HG02973 (cell line): ENCODE measurements around the gene ATP2A3.

Experiments
- ATAC-seq: cut with Tn5 transposase; IDR thresholded peaks from one replicate; pipeline ENCODE4 v1.9.1; 2021; ENCODE audit warnings: moderate library complexity; ENCODE audit not compliant: unreplicated experiment

ATP2A3 gene

DNA sequence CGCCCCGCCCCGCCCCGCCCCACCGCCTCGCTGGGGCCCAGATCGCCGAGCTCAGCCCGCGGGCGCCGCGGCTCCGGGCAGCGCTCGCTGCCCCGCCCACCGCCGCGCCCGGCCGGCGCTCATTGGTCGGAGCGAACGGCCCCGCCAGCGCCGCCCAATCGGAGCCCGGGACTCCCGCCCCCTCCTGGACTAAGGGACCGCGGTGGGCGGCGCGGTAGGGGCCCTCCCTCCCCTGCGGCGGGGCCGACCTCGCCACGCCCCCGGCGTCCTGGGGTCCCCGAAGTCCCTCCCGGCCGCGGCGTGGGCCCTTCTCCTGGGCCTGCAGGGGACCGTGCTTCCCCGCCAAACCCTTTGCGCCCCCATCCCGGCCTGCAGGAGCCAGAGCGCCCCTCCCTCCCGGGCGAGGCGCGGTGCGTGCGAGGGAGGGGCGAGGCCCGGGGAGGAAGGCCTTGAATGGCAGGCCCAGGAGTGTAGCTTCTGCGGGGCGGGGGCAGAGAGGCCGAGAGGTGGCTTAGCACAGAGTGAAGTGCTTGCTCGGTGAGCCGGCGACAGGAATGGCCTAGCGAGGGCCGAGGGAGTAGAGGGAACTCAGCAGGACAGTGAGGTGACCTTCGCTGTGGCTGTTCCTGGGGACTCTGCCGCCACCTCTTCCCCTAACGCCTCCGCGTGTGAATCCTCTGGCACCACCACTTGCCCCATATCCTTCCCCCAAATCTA is 71.1 kb downstream of the ATP2A3 start, which contains the start of gene CAMKK1:
Gene CAMKK1, minus strand, starts transcription at position 51 of the 717 bp plus-strand sequence. CDS start 7,366 bp downstream, outside the sequence.
- peak; percentile 79 for ATAC-seq

GRCh38 chr17:3892095-3892998 is 71.9 kb downstream of the ATP2A3 start:
- ATAC-seq, result peak; percentile 10

GRCh38 chr17:3891626-3892094 is 72.6 kb downstream of the ATP2A3 start:
- ATAC-seq, result no peak

GRCh38 chr17:3890878-3891219 is 73.4 kb downstream of the ATP2A3 start:
- ATAC-seq, result no peak

GRCh38 chr17:3890082-3890877 is 74.0 kb downstream of the ATP2A3 start:
- ATAC-seq, result no peak

DNA sequence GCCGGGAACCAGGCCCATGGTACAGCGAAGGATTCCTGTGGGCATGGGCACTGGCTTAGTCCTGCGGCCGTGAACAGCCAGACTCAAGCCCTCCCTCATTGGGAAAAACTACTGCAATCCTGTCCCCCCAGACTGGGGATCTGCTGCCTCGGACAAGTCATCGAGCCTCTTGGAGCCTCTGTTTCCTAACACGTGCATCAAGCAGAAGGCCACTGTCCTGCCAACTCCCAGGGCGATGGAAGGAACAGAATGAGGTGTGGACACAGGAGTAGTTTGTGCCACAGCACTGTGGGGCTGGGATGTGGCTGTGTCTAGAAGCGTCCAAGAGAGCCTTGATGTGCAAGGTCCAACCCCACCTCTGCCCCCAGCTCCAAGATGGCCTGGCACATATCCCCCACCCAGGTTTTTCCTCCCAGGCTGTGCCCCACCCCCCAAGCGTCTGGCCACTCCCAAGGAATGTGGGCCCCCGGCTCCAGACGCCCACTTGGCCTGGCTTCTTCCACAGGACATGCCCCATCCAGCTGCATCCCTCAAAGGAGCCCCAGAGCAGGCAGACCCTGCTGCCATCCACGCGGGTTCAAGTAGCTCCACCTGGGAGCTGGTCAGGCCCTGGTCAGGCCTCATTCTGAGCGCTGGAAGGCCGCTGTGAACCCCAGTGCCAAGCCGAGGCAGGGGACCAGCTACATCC is 74.8 kb downstream of the ATP2A3 start:
- ATAC-seq, result no peak

DNA sequence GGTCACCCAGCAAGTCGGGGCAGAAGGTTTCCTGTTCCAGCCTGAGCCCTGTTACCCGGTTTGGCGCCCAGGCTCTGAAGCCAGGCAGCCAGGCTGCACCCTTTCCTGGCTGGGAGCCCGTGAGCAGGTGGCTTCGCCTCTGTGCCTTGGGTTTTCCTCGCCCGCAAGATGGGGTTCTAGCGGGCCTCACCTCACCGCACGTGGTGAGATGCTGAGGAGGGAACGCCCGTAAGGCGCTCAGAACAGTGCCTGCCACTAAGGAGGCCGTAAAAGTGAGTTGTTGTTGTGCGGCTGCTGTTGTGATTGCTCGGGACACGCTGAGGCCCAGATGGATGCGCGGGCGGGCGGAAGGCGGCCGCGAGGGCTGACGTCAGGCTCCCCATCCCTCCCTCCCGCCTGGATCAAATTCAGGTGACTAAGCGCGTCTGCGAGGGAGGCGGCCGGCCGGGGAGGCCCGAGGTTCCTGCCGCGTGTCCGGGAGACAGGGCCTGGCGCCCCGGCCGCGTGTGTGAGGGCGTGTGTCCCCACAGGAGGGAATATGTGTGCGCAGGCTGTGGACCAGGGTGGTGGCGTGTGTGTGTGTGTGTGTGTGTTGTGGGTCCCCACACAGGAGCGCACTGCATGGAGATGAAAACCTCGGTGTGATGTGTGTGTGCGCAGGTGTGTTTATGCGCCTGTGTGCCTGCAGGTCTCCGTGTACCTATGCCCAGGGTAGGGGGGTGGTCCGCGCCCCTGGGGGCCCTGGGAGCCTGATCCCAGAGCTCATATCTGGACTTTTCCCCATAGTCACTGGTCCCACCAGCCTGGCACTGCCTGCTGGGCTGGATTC is 75.7 kb downstream of the ATP2A3 start:
- no peak for ATAC-seq

DNA sequence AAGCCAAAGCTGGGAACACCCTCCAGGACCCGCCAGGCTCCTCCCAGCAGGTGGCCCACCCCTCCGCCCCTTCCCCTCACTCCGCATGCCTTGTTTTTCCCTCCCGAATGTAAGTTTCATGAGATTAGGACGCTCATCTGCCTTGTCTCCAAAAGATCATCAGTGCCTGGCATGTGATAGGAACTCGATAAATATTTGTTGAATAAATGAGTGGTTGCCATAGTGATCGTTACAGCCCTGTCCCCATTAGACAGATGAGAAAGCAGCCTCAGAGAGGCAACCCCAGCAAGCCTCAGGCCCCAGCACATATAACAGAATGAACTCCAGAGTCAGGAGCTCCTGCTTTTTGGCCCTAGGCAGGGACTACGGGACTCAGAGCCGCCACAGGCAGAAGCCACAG is 76.4 kb downstream of the ATP2A3 start:
- no peak for ATAC-seq

DNA sequence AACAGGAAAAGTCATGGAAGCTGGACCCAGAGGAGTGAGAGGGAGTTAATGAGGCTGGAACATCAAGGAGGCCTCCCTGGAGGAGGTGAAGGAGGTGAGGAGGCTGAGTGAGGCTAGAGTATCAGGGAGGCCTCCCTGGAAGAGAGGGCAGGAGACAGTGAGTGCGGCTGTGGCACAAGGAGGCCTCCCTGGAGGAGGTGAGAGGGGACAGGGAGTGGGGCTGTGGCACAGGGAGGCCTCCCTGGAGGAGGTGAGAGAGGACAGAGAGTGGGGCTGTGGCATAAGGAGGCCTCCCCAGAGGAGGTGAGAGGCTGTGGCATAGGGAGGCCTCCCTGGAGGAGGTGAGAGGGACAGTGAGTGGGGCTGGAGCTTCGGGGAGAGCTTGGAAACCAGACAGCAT is 76.8 kb downstream of the ATP2A3 start:
- no peak for ATAC-seq

- no peak for ATAC-seq
Measured at GRCh38 chr17:3886776-3887175, 77.5 kb downstream of the ATP2A3 start.

GRCh38 chr17:3885970-3886369 is 78.3 kb downstream of the ATP2A3 start:
- no peak for ATAC-seq

GRCh38 chr17:3885271-3885670 is 79.0 kb downstream of the ATP2A3 start:
- ATAC-seq, result no peak

- no peak for ATAC-seq
Measured at GRCh38 chr17:3884188-3884587, 80.0 kb downstream of the ATP2A3 start.

DNA sequence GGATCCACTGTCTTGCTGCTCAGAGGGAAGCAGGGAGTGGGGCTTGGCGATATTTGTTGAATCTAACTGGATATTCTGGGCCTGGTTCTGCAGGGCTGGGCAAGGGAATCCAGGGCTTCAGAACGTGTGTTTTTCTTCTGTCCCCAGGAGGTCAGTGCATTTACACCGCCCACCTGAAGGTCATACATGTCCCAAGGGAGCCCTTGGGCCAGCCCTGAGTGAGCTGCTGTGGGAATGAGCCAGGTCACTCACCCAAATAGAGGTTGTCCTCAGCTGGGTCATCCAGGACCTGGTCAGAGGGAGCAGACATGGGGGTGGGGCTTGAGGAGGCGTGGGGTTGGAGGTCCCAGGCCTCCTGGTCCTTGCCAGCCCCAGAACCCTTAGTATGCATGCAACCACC is 82.0 kb downstream of the ATP2A3 start:
- no peak for ATAC-seq

GRCh38 chr17:3880983-3881382 is 83.3 kb downstream of the ATP2A3 start:
- ATAC-seq, result no peak

DNA sequence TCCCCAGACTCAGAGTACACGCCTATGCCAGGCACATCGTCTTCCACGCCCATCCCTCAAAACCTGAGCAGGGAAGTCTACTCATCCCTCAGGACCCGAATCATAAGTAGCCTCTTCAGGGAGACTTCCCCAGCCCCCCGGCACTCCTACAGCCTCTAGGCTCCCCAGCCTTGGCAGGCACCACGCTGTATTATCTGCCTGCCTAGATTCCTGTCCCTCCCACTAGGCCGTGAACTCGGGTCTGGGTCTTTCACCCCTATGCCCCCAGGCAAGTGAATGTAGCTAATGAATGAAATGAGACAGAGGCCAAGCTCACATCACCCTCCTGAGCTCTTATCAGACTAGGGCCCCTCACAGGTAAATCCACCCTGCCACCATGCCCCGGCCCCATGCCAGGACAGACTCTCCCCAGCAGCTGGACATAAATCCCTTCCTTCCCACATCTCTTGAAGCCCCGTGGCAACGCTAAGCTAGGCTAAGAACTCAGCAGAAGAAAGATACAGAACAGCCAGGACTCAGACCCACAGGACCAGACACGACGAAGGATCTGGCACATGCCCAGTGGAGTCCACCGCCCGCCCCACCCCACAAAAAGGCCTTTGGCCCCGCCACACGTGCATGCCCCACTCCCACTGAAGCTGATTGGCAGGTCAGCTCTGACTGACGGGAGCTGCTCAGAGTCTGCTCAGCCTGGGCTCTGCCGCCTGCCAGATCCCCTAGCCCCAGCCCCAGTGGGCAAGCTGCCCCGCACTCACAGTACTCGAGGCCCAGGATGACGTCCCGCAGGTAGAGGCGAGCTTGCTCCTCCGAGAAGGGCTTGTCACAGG is 84.4 kb downstream of the ATP2A3 start:
- ATAC-seq, result no peak

DNA sequence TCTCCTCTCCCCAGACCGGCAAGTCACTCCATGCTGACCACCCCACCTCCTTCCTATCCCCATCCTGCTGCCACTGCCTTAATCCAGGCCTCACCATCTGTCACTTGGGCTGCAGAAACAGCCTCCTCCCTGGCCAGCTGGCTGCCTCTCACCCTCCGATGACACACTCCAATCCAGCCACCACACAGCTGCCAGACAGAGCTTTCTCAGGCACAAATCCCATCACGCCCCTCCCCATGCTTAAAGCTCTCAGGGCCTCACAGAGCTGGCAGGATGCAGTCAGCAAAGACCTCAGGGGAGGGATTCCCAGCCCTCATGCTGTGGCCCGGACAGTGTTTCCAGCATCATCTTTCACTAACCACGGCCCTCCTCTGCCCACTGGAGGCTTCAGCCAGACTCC is 85.1 kb downstream of the ATP2A3 start:
- no peak for ATAC-seq

- no peak for ATAC-seq
Measured at GRCh38 chr17:3877220-3877619, 87.0 kb downstream of the ATP2A3 start.

- ATAC-seq, result no peak
Measured at GRCh38 chr17:3875317-3875716, 88.9 kb downstream of the ATP2A3 start.
